NCI-H2029 (cell line): ENCODE results near the gene C11orf24.
"Not testable (repeated sequence)": the region's sequence is repeated elsewhere in the genome, so short reads cannot be mapped to it uniquely, and the experiment has no call there.

Source experiments
- DNase-seq: peaks from one replicate; lab custom pipeline; 2025; lab: John Stamatoyannopoulos, UW

The C11orf24 gene

DNA sequence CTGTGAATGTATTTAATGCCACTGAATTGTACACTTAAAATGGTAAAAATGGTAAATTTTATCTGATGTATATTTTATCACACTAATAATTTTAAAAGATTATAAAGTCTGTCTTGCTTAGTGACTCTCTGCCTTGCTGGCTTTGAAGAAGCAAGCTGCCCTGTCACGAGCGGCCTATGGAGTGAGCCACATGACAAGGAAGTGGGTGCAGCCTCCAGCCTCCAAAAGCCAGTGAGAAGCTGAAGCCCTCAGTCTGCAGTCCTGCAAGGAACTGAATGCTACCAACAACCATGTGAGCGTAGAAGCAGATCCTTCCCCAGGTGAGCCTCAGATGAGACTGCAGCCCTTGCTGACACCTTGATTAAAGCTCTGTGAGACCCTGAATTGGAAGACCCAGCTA is 20.0 kb downstream of the C11orf24 start:
- DNase-seq = no peak

- not testable (repeated sequence) for DNase-seq
These were observed 26.9 kb downstream of the C11orf24 start for GRCh38 chr11:68244912-68245311.

DNA sequence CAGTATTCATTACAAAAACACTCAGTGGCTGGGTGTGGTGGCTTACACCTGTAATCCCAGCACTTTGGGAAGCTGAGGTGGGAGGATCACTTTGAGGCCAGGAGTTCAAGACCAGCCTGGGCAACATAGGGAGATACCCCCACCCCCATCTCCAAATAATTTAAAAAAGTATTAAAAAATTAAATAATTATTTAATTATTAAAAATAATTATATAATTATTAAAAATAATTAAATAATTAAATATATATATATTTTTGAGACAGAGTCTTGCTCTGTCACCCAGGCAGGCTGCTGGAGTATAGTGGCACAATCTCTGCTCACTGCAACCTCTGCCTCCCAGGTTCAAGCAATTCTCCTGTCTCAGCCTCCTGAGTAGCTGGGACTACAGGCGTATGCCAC is 27.9 kb downstream of the C11orf24 start:
- not testable (repeated sequence) for DNase-seq

GRCh38 chr11:68242616-68243015 is 29.2 kb downstream of the C11orf24 start:
- DNase-seq = no peak

GRCh38 chr11:68231621-68232020 is 40.2 kb downstream of the C11orf24 start:
- DNase-seq = no peak

DNA sequence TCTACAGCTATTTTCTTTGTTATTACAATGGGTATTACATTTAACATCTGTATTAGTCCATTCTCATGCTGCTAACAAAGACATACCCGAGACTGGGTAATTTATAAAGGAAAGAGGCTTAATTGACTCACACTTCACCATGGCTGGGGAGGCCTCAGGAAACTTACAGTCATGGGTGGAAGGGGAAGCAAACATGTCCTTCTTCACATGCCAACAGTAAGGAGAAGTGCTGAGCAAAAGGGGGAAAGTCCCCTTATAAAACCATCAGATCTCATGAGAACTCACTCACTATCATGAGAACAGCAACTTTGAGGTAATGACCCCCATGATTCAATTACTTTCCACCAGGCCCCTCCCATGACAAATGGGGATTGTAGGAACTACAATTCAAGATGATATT is 42.2 kb downstream of the C11orf24 start:
- no peak for DNase-seq

- DNase-seq = no peak
These were observed 45.4 kb downstream of the C11orf24 start for GRCh38 chr11:68226421-68226820.

DNA sequence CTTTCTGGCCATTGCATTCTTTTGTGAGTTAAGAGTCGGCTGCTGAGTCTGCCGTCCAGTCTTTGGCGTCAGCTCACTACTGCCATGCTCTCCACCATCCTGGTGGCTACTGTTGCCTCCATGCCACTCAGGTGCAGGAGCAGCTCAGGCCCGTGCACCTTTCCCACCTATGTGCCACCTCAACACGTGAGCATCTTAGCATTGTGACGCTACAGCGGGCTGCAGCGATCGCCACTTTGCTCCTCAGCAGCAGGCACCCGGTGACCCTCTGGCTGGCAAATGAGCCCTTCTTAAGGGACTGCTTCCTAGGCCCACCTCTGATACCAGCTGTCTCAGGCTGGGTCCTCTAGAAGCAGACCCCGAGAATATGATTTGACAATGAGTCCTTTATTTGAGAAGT is 47.2 kb downstream of the C11orf24 start:
- no peak for DNase-seq

DNA sequence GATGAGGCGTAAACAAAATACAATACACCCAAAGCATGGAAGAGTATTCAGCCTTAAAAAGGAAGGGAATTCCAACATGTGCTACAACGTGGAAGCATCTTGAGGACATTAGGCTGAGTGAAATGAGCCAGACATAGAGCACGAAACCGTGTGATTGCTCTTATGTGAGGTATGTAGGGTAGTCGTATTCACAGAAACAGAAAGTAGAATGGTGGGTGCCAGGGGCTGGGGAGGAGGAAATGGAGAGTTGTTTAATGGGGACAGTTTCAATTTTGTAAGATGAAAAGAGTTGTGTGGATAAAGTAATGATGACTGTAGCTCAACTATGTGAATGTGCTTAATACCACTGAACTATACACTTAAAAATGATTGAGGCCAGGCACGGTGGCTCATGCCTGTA is 48.5 kb downstream of the C11orf24 start:
- DNase-seq = no peak

DNA sequence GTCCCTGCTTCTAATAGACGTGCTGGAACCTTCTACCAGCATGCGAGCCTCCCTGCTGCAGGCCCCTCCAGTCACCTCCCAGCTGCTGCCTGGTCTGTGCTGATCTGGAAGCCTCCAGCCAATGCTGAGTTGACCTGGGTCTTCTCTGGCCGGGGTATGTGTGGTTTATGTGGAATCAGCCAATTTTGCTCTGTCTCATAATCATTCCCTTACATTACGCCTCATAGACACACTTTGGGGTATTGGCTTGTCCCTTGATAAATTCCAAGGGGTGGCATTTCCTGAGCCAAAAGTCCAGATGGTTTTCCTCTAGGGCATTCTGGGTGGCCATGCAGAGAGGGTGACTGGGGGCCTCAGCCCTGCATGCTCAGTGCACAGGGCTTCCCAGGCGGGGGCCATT is 50.4 kb downstream of the C11orf24 start:
- no peak for DNase-seq

- peak; percentile 48 for DNase-seq
These were observed 55.4 kb downstream of the C11orf24 start for GRCh38 chr11:68216171-68216938.

- DNase-seq = no peak
These were observed 56.1 kb downstream of the C11orf24 start for GRCh38 chr11:68215524-68216170.

DNA sequence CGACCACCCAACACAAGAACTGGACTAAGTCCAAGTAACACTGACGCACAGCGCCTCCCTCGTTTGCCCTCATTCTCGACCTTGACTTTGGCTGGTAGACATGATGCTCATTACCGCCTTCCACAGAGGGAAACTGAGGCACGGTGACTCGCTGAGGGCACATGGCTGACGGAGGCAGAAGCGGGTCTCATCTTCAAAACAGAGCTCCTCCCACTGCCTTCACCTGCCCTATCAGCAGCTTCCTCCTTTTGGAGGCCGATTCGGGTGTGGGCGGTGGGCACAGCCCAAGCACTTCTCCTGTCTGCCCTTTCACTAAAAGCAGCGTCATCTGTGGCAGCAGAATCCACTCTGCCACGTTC is 56.7 kb downstream of the C11orf24 start:
- no peak for DNase-seq

DNA sequence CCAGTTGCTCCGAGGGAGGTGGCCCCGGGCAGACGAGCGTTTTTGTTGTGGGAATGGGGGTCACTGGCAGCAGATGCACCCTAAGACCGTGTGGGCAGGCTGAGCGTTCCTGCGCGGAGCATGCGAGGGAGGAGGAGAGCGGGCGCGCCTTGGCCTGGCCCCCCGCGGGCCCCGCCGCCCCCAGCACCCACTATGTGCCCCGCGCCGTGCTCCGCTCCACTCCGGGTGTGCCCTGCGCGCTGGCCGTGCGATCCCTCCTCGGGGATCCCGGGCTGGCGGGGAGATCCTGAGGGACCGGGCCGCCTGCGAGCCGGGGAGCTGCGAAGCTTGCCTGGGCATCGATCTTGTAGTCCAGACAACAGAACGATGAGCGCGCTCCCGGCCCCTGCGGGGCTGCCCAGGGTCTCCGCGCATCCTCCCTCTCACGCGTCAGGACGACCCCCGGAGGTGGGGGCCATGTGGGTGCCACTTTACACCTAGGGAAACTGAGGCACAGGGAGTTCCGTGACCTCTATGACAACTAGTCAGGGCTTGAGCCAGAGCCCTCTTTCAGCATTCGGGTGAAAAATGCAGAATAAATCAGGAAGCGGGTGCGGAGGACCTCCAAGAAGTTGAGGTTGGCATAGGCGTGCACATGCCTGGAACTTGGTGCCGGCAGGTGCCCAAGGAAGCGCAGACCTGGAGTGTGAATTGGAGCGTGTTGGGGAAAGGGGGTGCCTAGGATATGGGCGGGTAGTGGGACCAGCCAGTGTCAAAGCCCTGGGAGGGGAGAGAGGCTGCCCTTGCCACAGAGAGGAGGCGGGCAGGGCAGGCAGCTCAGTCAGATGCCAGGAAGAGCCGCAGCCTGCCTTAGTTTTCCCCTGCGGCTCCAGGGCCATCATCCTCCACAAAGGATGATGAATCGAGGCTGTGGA is 57.3 kb downstream of the C11orf24 start:
- DNase-seq = no peak

DNA sequence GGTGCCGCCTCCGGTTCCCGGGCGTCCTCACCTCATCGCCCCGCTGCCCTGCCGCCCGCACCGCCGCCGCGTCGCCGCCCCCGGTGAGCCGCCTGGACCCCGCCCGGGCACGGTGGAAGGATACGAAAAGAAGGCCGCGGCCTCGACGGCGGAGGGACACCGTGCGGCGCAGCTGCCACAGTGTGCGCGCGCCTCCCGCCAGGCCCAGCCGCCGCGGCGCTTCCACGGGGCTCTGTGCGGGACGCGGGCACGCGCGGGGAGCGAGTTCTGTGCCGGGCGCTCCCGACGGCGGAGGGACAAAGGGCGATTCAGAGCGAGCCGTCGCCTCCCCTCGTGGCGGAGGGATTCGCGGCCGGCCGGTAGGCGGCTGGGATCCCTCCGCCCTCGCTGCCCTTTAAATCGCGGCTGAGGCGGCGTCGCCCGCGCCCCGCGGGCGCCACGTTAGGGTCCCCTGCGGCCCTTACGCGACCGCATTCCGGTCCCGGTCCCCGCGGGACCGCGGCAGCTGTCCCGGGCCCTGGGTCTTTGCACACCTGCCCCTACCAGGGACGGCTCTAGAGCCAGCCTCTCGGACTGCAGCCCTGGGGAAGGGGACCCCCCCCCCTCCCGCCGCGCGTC is 58.1 kb downstream of the C11orf24 start:
- peak; percentile 87 for DNase-seq

DNA sequence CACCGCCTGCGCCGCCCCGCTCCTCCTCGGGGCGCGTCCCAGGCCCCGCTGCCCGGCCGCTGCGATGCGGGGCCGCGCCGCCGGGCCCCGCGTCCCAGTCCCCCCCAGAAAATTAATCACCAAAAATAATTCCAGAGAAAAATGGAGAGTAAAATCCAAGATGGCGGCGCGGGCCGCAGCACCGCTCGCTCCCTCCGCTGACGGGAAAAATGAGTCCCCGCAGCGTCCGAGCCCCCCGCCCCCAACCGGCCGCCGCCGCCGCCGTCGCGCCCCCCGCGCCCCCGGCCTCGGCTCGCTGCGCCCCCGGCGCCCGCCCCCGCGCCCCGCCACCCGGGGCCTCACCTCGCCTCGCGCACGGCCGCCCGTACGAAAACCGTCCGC is 58.6 kb downstream of the C11orf24 start, which contains the start of gene KMT5B:
TSS of gene KMT5B (minus strand) at position 162 of the 381 bp plus-strand sequence. CDS start 23,220 bp downstream, outside the sequence.
- no peak for DNase-seq

- peak; percentile 58 for DNase-seq
These were observed 59.2 kb downstream of the C11orf24 start for GRCh38 chr11:68212421-68213134.

- DNase-seq = no peak
These were observed 60.2 kb downstream of the C11orf24 start for GRCh38 chr11:68211546-68211945.
